ENCODE measurements around the gene CRISP3. TPM values are rescaled to one million over a fixed set of nuclear protein-coding genes. Genes with fewer than 3 reads are reported as not detected.

Gene CRISP3
- polyA plus RNA-seq, 1 donor: 0.14 TPM

Other genes with a start within 250 kb of the CRISP3 start
- gene GLYATL3, start 244.5 kb downstream of the CRISP3 start, polyA plus RNA-seq (ENCODE audit: insufficient read length): not detected
- gene C6orf141, start 193.7 kb downstream of the CRISP3 start, polyA plus RNA-seq (ENCODE audit: insufficient read length): 3.0 TPM
- 1.7 TPM for gene RHAG, start 107.5 kb downstream of the CRISP3 start, polyA plus RNA-seq (ENCODE audit: insufficient read length)
- not detected for gene CRISP2, start 30.8 kb downstream of the CRISP3 start, polyA plus RNA-seq (ENCODE audit: insufficient read length)
- gene PGK2, start 42.9 kb upstream of the CRISP3 start, polyA plus RNA-seq (ENCODE audit: insufficient read length): not detected
- not detected for gene CRISP1, start 122.1 kb upstream of the CRISP3 start, polyA plus RNA-seq (ENCODE audit: insufficient read length)
- gene DEFB114, start 219.8 kb upstream of the CRISP3 start, polyA plus RNA-seq (ENCODE audit: insufficient read length): not detected
- gene DEFB113, start 225.2 kb upstream of the CRISP3 start, polyA plus RNA-seq (ENCODE audit: insufficient read length): not detected